CD4-positive, alpha-beta T cell treated with Interleukin-15 for 1 hour (primary cell): ENCODE data around the gene TANC2.

ENCODE experiments used
- DNase-seq: peaks from one replicate; pipeline ENCODE4 v3.0.0-alpha.2; 2020

Gene TANC2

DNA sequence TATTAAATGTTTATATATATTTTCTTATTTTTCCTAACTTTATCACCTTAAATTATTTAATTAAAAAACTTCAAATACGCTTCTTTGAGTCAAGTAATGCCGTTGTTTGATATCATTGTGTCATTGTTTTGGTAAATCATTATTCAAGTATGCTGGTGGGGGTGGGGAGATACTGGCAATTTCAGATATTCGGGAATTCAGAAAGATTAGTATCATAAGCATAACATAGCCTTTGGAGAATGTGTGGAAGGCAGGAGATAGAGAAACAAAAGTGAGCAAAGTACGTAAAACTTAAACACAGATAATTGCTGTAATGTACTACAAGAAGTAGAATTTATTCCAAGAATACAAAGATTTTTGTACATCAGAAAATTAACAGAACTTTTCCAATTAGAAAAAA lies 49.8 kb downstream of the TANC2 start:
- no peak for DNase-seq
